HG02623 (cell line): Measurements from ENCODE around the gene ABLIM2.

Experiments used
- ATAC-seq: cut with Tn5 transposase; IDR thresholded peaks from one replicate; pipeline ENCODE4 v1.9.1; 2021; ENCODE audit warnings: moderate library complexity; ENCODE audit not compliant: unreplicated experiment

Gene ABLIM2

GRCh38 chr4:8105306-8106100 lies 53.1 kb downstream of the ABLIM2 start:
- ATAC-seq: no peak

- ATAC-seq: no peak
These were observed 53.9 kb downstream of the ABLIM2 start for GRCh38 chr4:8104491-8105305.

- ATAC-seq: no peak
These were observed 54.9 kb downstream of the ABLIM2 start for GRCh38 chr4:8103421-8104390.

GRCh38 chr4:8102831-8103230 lies 55.8 kb downstream of the ABLIM2 start:
- no peak for ATAC-seq

GRCh38 chr4:8102076-8102355 lies 56.6 kb downstream of the ABLIM2 start:
- ATAC-seq: no peak

GRCh38 chr4:8101213-8102075 lies 57.2 kb downstream of the ABLIM2 start:
- no peak for ATAC-seq

- ATAC-seq: no peak
These were observed 58.6 kb downstream of the ABLIM2 start for GRCh38 chr4:8099981-8100464.

- ATAC-seq: no peak
These were observed 60.1 kb downstream of the ABLIM2 start for GRCh38 chr4:8098506-8098905.

- ATAC-seq: no peak
These were observed 60.8 kb downstream of the ABLIM2 start for GRCh38 chr4:8097721-8098345.

GRCh38 chr4:8097141-8097541 lies 61.5 kb downstream of the ABLIM2 start:
- no peak for ATAC-seq

GRCh38 chr4:8096690-8097061 lies 61.9 kb downstream of the ABLIM2 start:
- ATAC-seq: no peak

GRCh38 chr4:8095956-8096689 lies 62.5 kb downstream of the ABLIM2 start:
- ATAC-seq: no peak

- no peak for ATAC-seq
These were observed 64.9 kb downstream of the ABLIM2 start for GRCh38 chr4:8093587-8094274.

- no peak for ATAC-seq
These were observed 66.3 kb downstream of the ABLIM2 start for GRCh38 chr4:8092282-8092681.

- ATAC-seq: no peak
These were observed 67.8 kb downstream of the ABLIM2 start for GRCh38 chr4:8090744-8091301.

GRCh38 chr4:8090312-8090711 lies 68.3 kb downstream of the ABLIM2 start:
- ATAC-seq: no peak

- no peak for ATAC-seq
These were observed 68.8 kb downstream of the ABLIM2 start for GRCh38 chr4:8089862-8090261.

- no peak for ATAC-seq
These were observed 69.6 kb downstream of the ABLIM2 start for GRCh38 chr4:8088966-8089491.
